ENCODE data around the gene SNCAIP. TPM values are rescaled to one million over a fixed set of nuclear protein-coding genes. Genes with fewer than 3 reads are reported as not detected.

SNCAIP gene
- total RNA-seq, 1 experiment from 2014 or later: 4.7 TPM

GRCh38 chr5:122426301-122426700 lies 114.3 kb downstream of the SNCAIP start:
- DNase-seq (ENCODE audit: low spot score): no peak

GRCh38 chr5:122427621-122428020 lies 115.6 kb downstream of the SNCAIP start:
- no peak for DNase-seq (ENCODE audit: low spot score)

GRCh38 chr5:122429545-122430318 lies 117.7 kb downstream of the SNCAIP start:
- DNase-seq (ENCODE audit: low spot score): no peak

- no peak for DNase-seq (ENCODE audit: low spot score)
Measured at GRCh38 chr5:122430319-122430586, 118.2 kb downstream of the SNCAIP start.

- DNase-seq (ENCODE audit: low spot score): no peak
Measured at GRCh38 chr5:122431298-122431697, 119.3 kb downstream of the SNCAIP start.

GRCh38 chr5:122434205-122434970 lies 122.4 kb downstream of the SNCAIP start:
- no peak for DNase-seq (ENCODE audit: low spot score)

- no peak for DNase-seq (ENCODE audit: low spot score)
Measured at GRCh38 chr5:122435234-122435633, 123.2 kb downstream of the SNCAIP start.

- no peak for DNase-seq (ENCODE audit: low spot score)
Measured at GRCh38 chr5:122435761-122436160, 123.7 kb downstream of the SNCAIP start.

- DNase-seq (ENCODE audit: low spot score): no peak
Measured at GRCh38 chr5:122436615-122437014, 124.6 kb downstream of the SNCAIP start.

GRCh38 chr5:122439645-122440044 lies 127.6 kb downstream of the SNCAIP start:
- no peak for DNase-seq (ENCODE audit: low spot score)

GRCh38 chr5:122442938-122443337 lies 130.9 kb downstream of the SNCAIP start:
- no peak for DNase-seq (ENCODE audit: low spot score)

- DNase-seq (ENCODE audit: low spot score): no peak
Measured at GRCh38 chr5:122444411-122444810, 132.4 kb downstream of the SNCAIP start.

GRCh38 chr5:122445070-122445469 lies 133.0 kb downstream of the SNCAIP start:
- DNase-seq (ENCODE audit: low spot score): no peak

- no peak for DNase-seq (ENCODE audit: low spot score)
Measured at GRCh38 chr5:122447072-122447471, 135.0 kb downstream of the SNCAIP start.

GRCh38 chr5:122447879-122448278 lies 135.8 kb downstream of the SNCAIP start:
- no peak for DNase-seq (ENCODE audit: low spot score)

- DNase-seq (ENCODE audit: low spot score): no peak
Measured at GRCh38 chr5:122454541-122454940, 142.5 kb downstream of the SNCAIP start.

GRCh38 chr5:122455939-122456338 lies 143.9 kb downstream of the SNCAIP start:
- no peak for DNase-seq (ENCODE audit: low spot score)

GRCh38 chr5:122457178-122457826 lies 145.3 kb downstream of the SNCAIP start:
- DNase-seq (ENCODE audit: low spot score): no peak

- DNase-seq (ENCODE audit: low spot score): no peak
Measured at GRCh38 chr5:122458278-122458872, 146.3 kb downstream of the SNCAIP start.

- no peak for DNase-seq (ENCODE audit: low spot score)
Measured at GRCh38 chr5:122462486-122462885, 150.4 kb downstream of the SNCAIP start.

GRCh38 chr5:122463221-122463620 lies 151.2 kb downstream of the SNCAIP start:
- DNase-seq (ENCODE audit: low spot score): no peak

- no peak for DNase-seq (ENCODE audit: low spot score)
Measured at GRCh38 chr5:122464191-122464590, 152.2 kb downstream of the SNCAIP start.
